OCI-LY1 (cell line): ENCODE measurements around the gene RASA3.

Experiments
- H2AFZ ChIP-seq: fragments of 200-600 bp; sonication (generic), shearing (Covaris generic); 2 replicates; pipeline ENCODE4 v1.6.0; 2014; ENCODE audit warnings: antibody characterized with exemption, mild to moderate bottlenecking, low read length
- H3F3A ChIP-seq: fragments of 200-600 bp; sonication (generic), shearing (Covaris generic); 2 replicates; pipeline ENCODE4 v1.6.0; 2014; ENCODE audit warnings: mild to moderate bottlenecking, antibody characterized with exemption, low read length, moderate library complexity; ENCODE audit not compliant: insufficient read depth
- H3K27ac ChIP-seq: fragments of 200-600 bp; sonication (generic); 2 replicates; pipeline ENCODE4 v1.5.1; 2014; ENCODE audit warnings: low read length, mixed run types, mild to moderate bottlenecking, low read depth; ENCODE audit not compliant: poor library complexity, severe bottlenecking
- H3K27me3 ChIP-seq: fragments of 200-600 bp; sonication (generic); 2 replicates; pipeline ENCODE4 v1.6.0; 2014; ENCODE audit warnings: antibody characterized with exemption, mild to moderate bottlenecking, low read length, moderate library complexity; ENCODE audit not compliant: insufficient read depth
- H3K36me3 ChIP-seq: fragments of 200-600 bp; sonication (generic); 2 replicates; pipeline ENCODE4 v1.6.1; 2014; ENCODE audit warnings: mild to moderate bottlenecking, antibody characterized with exemption, low read length, moderate library complexity, mixed read lengths; ENCODE audit not compliant: insufficient read depth
- H3K4me1 ChIP-seq: fragments of 200-600 bp; sonication (generic); 2 replicates; pipeline ENCODE4 v1.5.1; 2014; ENCODE audit warnings: mild to moderate bottlenecking, low read length, moderate library complexity; ENCODE audit not compliant: insufficient read depth, severe bottlenecking
- H3K4me2 ChIP-seq: fragments of 200-600 bp; sonication (generic), shearing (Covaris generic); 2 replicates; pipeline ENCODE4 v1.6.1; 2014; ENCODE audit warnings: low read length
- H3K4me3 ChIP-seq: fragments of 200-600 bp; sonication (generic); 2 replicates; pipeline ENCODE4 v1.5.1; 2014; ENCODE audit warnings: low read length, low read depth, mild to moderate bottlenecking, mixed read lengths; ENCODE audit not compliant: poor library complexity, severe bottlenecking
- H3K79me2 ChIP-seq: fragments of 200-600 bp; shearing (Covaris generic); 2 replicates; pipeline ENCODE4 v1.6.1; 2016; ENCODE audit warnings: mixed run types, low read length, mixed read lengths; ENCODE audit not compliant: insufficient read depth
- H3K9ac ChIP-seq: fragments of 200-600 bp; sonication (generic), shearing (Covaris generic); 2 replicates; pipeline ENCODE4 v1.6.1; 2014; ENCODE audit warnings: mild to moderate bottlenecking, low read length, mixed read lengths
- H3K9me2 ChIP-seq: fragments of 200-600 bp; sonication (generic), shearing (Covaris generic); 2 replicates; pipeline ENCODE4 v1.6.1; 2014; ENCODE audit warnings: low read depth, mild to moderate bottlenecking, low read length, mixed read lengths
- H3K9me3 ChIP-seq: fragments of 200-600 bp; shearing (Covaris generic); 2 replicates; pipeline ENCODE4 v1.6.1; 2014; ENCODE audit warnings: low read length, mixed read lengths
- H4K20me1 ChIP-seq: fragments of 200-600 bp; sonication (generic), shearing (Covaris generic); 2 replicates; pipeline ENCODE4 v1.6.0; 2016; ENCODE audit warnings: mild to moderate bottlenecking, low read length; ENCODE audit not compliant: insufficient read depth
- EZH2 ChIP-seq: fragments of 200-600 bp; sonication (generic), shearing (Covaris generic); IDR thresholded peaks from 2 replicates; pipeline ENCODE4 v1.8.0; 2017; ENCODE audit warnings: borderline replicate concordance, mixed run types, mild to moderate bottlenecking, antibody characterized with exemption, low read length, moderate library complexity, mixed read lengths
- TF ChIP-seq, protein P1 (sequence below): fragments of 200-600 bp; sonication (generic), shearing (Covaris generic); IDR thresholded peaks from 2 replicates; pipeline ENCODE4 v1.5.1; 2017; ENCODE audit warnings: mild to moderate bottlenecking, antibody characterized with exemption, low read length, moderate library complexity, mixed read lengths

The RASA3 gene

GRCh38 chr13:114074671-114075315 lies 57.6 kb downstream of the RASA3 start:
- no peaks in the 10 kb centered on the region for H3K79me2 ChIP-seq
- no peak for TF ChIP-seq EZH2
- TF ChIP-seq, protein P1, sequence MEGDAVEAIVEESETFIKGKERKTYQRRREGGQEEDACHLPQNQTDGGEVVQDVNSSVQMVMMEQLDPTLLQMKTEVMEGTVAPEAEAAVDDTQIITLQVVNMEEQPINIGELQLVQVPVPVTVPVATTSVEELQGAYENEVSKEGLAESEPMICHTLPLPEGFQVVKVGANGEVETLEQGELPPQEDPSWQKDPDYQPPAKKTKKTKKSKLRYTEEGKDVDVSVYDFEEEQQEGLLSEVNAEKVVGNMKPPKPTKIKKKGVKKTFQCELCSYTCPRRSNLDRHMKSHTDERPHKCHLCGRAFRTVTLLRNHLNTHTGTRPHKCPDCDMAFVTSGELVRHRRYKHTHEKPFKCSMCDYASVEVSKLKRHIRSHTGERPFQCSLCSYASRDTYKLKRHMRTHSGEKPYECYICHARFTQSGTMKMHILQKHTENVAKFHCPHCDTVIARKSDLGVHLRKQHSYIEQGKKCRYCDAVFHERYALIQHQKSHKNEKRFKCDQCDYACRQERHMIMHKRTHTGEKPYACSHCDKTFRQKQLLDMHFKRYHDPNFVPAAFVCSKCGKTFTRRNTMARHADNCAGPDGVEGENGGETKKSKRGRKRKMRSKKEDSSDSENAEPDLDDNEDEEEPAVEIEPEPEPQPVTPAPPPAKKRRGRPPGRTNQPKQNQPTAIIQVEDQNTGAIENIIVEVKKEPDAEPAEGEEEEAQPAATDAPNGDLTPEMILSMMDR = no peak
- H4K20me1 ChIP-seq = no peaks in the 10 kb centered on the region
- H3K9me3 ChIP-seq = no peaks in the 10 kb centered on the region
- H3K27ac ChIP-seq = no peak overlapping the region
- no peaks in the 10 kb centered on the region for H3K9me2 ChIP-seq
- no peak overlapping the region for H3K4me2 ChIP-seq
- no peaks in the 10 kb centered on the region for H3K36me3 ChIP-seq
- no peak overlapping the region for H2AFZ ChIP-seq
- no peaks in the 10 kb centered on the region for H3F3A ChIP-seq
- no peaks in the 10 kb centered on the region for H3K4me1 ChIP-seq
- no peak overlapping the region for H3K4me3 ChIP-seq
- H3K9ac ChIP-seq = no peak overlapping the region
- H3K27me3 ChIP-seq = no peaks in the 10 kb centered on the region

DNA sequence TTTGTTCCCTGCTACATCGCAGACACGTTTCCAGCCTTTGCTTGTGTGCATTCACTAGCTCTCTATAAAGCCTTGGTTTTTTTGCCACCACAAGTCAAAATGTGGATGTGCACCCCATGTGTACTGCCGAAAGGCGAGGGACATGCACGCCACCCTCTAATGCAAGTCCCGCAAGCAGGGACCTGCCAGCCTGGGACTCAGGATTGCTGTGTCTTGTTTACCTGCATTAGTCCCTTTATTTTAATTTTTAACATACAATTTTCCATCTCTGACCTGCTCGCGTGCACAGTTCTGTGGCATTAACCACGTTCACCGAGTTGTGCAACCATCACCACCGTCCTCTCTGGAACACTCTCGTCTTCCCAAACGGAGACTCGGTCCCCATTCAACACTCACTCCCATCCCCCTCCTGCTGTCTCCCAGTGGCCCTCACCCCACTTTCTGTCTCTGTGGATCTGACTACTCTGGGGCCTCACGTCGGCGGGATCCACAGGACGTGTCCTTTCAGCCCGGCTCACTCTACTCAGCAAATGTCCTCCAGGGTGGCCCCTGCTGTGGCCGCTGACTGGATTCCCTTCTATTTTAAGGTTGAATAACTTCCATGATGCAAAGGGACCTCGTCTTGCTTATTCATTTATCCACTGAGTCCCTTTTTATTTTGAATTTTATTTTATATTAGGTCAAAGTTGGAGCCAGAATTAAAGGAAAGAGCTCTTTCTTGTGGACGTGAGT lies 58.4 kb downstream of the RASA3 start:
- Histone ChIP-seq H3F3A (no peaks in the 10 kb centered on the region), H3K36me3 (no peaks in the 10 kb centered on the region), H3K27me3 (no peaks in the 10 kb centered on the region), H3K9ac (no peak overlapping the region), H3K4me3 (no peak overlapping the region), H3K27ac (no peak overlapping the region), H2AFZ (no peak overlapping the region), H3K79me2 (no peaks in the 10 kb centered on the region), H3K4me1 (peaks cover 1% of the 10 kb centered on the region), H4K20me1 (no peaks in the 10 kb centered on the region), H3K9me3 (no peaks in the 10 kb centered on the region), H3K9me2 (no peaks in the 10 kb centered on the region), H3K4me2 (no peak overlapping the region)
- no peak for TF ChIP-seq EZH2
- TF ChIP-seq, protein P1 = no peak

DNA sequence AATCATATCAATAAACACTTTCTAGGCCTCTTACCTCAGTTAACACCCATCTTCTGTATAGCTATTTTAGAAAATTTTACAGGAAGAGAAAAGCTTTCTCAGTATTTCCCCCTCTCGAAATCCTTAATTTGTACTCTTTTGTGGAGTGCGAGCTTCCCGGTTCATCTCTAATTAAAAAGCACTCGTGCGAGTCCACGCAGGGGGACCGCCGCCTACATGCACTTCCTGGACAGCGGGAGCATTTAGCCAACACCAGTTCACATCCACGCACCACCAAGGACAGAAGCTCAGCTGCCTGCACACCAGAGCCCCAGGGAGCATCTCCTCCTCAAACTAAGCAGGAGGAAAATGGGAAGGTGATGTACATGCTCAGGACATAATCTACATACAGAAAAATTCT lies 60.0 kb downstream of the RASA3 start:
- Histone ChIP-seq H3K79me2 (no peaks in the 10 kb centered on the region), H3K36me3 (no peaks in the 10 kb centered on the region), H3K4me2 (no peak overlapping the region), H4K20me1 (no peaks in the 10 kb centered on the region), H3F3A (no peaks in the 10 kb centered on the region), H3K27ac (no peak overlapping the region), H3K27me3 (no peaks in the 10 kb centered on the region), H3K9me2 (no peaks in the 10 kb centered on the region), H3K9me3 (no peaks in the 10 kb centered on the region), H2AFZ (no peak overlapping the region), H3K4me3 (no peak overlapping the region), H3K9ac (no peak overlapping the region), H3K4me1 (peaks cover 17% of the 10 kb centered on the region)
- TF ChIP-seq, protein P1 = no peak
